Cardiac muscle cell (in vitro differentiated cells and primary cell): Measurements from ENCODE around the gene SGMS1. TPM values are rescaled to one million over a fixed set of nuclear protein-coding genes. Genes with fewer than 3 reads are reported as not detected.

ENCODE experiments used
- DNase-seq, 2 donors: peaks; one replicate each; pipeline versions ENCODE4 v3.0.0 to v3.0.0-alpha.2; 2010 to 2017; ENCODE audit warnings: low read depth in 1 of 2, low spot score in 1 of 2
- H3K27ac ChIP-seq: fragments of 200-600 bp; sonication (generic); 2 replicates; pipeline ENCODE4 v1.5.1; 2016
- H3K27me3 ChIP-seq: fragments of 200-600 bp; sonication (generic); 2 replicates; pipeline ENCODE4 v1.6.0; 2016; ENCODE audit warnings: control low read depth
- H3K36me3 ChIP-seq: fragments of 200-600 bp; sonication (generic); 2 replicates; pipeline ENCODE4 v1.5.1; 2016; ENCODE audit warnings: control low read depth
- H3K4me1 ChIP-seq: fragments of 200-600 bp; sonication (generic); 2 replicates; pipeline ENCODE4 v1.8.1; 2017; ENCODE audit warnings: low read depth, mild to moderate bottlenecking, mixed run types
- H3K4me3 ChIP-seq: fragments of 200-600 bp; sonication (generic); 2 replicates; pipeline ENCODE4 v1.5.1; 2016; ENCODE audit warnings: mild to moderate bottlenecking
- H3K9me3 ChIP-seq: fragments of 200-600 bp; sonication (generic); 2 replicates; pipeline ENCODE4 v1.5.1; 2017; ENCODE audit warnings: low read depth, mild to moderate bottlenecking, control low read depth
- polyA plus RNA-seq: library from polyadenylated mRNA; unstranded; fragments of >200 nt; fragmentation: Nextera tagmentation; extraction: Ambion mirVana; gene quantifications from 2 replicates; pipeline ENCODE4 v1.2.1, GENCODE V29; 2016
- total RNA-seq: library from RNA; depleted of rRNA; stranded (reverse); fragments of >200 nt; gene quantifications from 2 replicates; pipeline ENCODE4 v1.2.3, GENCODE V29; 2016
- TF ChIP-seq, protein P1 (sequence below): IDR thresholded peaks from 2 replicates; pipeline ENCODE4 v1.5.1; 2012; ENCODE audit warnings: low read depth, mild to moderate bottlenecking, low read length

The SGMS1 gene
- total and polyA plus RNA-seq, 2 experiments from 2014 or later: 12.1 to 41.6 TPM

DNA sequence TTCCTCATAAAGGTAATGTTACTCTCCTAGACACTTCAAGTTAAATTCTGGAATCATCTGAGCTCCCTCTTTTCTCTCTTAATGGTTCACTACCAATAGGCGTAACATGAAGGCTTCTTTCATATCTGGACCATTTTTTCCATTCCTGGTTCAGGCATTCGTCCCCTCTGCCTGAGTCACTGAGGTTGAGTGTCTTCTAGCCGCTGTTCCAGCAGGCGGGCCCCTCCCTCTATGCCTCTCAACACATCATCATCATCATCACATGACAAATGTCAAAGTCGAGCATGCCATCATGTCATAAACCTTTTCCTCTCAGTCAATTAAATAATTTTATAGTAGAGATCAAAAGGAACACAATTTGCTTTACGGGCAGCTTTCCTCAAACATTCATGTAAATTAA, 203.6 kb downstream of the SGMS1 start:
- Histone ChIP-seq H3K27ac (no peak overlapping the region), H3K4me3 (no peak overlapping the region), H3K27me3 (peaks cover 32% of the 10 kb centered on the region), H3K9me3 (no peaks in the 10 kb centered on the region), H3K36me3 (no peaks in the 10 kb centered on the region), H3K4me1 (peaks cover 8% of the 10 kb centered on the region)
- TF ChIP-seq, protein P1, sequence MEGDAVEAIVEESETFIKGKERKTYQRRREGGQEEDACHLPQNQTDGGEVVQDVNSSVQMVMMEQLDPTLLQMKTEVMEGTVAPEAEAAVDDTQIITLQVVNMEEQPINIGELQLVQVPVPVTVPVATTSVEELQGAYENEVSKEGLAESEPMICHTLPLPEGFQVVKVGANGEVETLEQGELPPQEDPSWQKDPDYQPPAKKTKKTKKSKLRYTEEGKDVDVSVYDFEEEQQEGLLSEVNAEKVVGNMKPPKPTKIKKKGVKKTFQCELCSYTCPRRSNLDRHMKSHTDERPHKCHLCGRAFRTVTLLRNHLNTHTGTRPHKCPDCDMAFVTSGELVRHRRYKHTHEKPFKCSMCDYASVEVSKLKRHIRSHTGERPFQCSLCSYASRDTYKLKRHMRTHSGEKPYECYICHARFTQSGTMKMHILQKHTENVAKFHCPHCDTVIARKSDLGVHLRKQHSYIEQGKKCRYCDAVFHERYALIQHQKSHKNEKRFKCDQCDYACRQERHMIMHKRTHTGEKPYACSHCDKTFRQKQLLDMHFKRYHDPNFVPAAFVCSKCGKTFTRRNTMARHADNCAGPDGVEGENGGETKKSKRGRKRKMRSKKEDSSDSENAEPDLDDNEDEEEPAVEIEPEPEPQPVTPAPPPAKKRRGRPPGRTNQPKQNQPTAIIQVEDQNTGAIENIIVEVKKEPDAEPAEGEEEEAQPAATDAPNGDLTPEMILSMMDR: no peak
- DNase-seq: no peak

DNA sequence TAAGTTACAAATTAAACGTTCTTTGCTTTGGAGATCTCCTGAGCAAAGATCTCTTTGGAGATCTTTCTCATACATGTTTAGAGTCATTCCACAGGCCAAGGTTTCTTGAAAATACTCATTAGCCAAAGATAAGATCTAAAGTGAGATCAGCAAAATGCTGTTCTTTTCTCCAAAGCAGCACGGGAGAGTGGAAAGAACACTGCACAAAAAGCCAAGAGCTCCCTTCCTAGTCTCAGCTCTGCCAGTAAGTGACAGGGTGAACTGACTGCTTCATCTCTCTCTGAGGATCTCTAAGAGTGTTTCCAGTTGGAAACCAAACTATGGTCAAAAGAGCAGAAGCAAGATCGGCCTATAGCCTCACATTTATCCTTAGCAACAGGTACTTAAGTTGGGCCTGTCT, 204.0 kb downstream of the SGMS1 start:
- no peaks in the 10 kb centered on the region for H3K9me3 ChIP-seq
- H3K27ac ChIP-seq: no peak overlapping the region
- DNase-seq: no peak
- H3K27me3 ChIP-seq: peaks cover 32% of the 10 kb centered on the region
- peaks cover 8% of the 10 kb centered on the region for H3K4me1 ChIP-seq
- no peaks in the 10 kb centered on the region for H3K36me3 ChIP-seq
- no peak overlapping the region for H3K4me3 ChIP-seq
- TF ChIP-seq, protein P1: no peak

DNA sequence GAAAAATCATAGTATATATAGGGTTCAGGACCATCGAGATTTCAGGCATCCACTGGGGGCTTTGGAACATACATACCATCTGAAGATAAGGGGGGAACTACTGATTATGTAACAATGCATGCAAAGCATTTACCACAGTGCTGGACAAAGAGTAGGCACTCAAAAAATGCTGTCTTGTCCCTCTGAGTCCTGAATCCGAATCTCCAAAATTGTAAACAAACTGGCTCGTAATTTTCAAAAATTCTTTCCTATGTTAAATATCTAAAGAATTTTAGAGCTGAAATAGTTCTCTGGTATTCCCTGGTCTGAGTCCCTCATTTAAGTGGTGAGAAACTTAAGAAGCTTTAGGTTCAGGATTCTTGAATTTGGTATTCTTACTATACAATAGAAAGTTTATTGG, 204.7 kb downstream of the SGMS1 start:
- no peak for DNase-seq
- TF ChIP-seq, protein P1: no peak
- no peaks in the 10 kb centered on the region for H3K36me3 ChIP-seq
- peaks cover 32% of the 10 kb centered on the region for H3K27me3 ChIP-seq
- no peak overlapping the region for H3K4me3 ChIP-seq
- peaks cover 8% of the 10 kb centered on the region for H3K4me1 ChIP-seq
- H3K27ac ChIP-seq: no peak overlapping the region
- H3K9me3 ChIP-seq: no peaks in the 10 kb centered on the region

DNA sequence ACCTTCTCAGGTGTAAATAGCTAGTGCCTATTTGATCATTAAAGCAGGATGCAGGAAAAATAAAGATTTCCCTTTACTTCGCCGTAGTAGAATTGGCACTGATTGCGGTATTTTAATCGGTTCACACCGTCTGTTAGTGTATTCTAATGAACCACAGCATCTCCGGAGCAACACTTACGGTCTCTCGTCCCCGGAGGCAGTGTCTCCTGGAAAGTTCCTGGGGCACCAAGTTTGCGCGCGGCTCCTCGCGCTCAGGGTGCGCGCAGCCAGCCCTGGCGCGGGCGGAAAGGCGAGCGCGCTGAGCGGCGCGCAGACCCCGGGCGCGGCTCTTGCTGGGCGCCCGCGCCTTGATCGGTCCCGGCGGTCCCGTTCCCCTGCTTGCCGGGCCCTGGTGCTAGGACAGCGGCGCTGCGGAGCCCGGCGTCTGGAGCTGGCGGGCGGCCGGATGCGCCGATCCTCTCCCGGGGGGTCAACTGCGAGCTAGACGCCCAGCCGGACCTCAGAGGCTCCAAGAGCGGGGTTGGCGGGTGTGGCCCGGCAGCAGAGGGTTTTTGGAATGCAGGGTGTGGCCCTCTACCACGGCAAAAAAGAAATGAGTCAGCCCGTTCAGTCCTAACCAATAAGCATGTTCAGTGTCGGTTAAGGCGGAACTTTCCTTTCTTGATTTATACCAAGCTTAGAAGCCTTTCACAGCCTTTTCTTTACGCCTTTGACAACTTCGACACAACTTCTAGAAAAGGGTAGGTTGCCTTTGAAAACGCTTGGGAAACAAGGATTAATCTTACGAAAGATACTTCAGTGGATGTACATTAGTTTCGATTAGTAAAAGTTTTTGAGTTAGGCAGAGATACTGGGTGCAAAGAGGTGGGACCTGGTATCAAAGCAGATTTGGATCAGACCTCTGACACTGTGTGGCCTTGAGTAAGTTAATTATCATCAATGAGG, 205.6 kb downstream of the SGMS1 start:
- Histone ChIP-seq H3K27ac (no peak overlapping the region), H3K4me1 (peaks cover 8% of the 10 kb centered on the region), H3K27me3 (peaks cover 38% of the 10 kb centered on the region), H3K36me3 (no peaks in the 10 kb centered on the region), H3K9me3 (no peaks in the 10 kb centered on the region), H3K4me3 (peak overlapping the region; percentile 46)
- TF ChIP-seq, protein P1: no peak
- DNase-seq: peak; percentile 65 to 85

DNA sequence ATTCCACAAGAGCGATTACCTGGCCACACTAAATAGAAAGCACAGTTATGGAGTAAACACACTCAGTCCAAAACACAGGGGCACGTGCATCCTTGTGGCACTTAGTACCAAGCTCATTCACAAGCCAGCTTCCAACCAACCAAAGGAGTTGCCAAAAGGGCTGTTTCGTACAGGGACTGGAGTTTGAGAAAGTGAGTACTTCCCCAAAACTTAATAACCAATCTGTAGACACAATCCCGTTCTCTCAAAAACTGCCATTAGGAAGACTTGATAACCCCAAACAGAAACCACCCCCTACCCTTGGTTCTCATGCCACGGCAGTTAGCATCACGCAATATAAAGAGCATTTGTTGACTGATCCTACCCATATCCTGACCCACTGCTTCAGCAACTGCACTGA, 206.3 kb downstream of the SGMS1 start:
- Histone ChIP-seq H3K9me3 (no peaks in the 10 kb centered on the region), H3K36me3 (no peaks in the 10 kb centered on the region), H3K4me3 (peak overlapping the region; percentile 46), H3K27ac (no peak overlapping the region), H3K4me1 (peaks cover 8% of the 10 kb centered on the region), H3K27me3 (peaks cover 39% of the 10 kb centered on the region)
- peak in 1 of 2 donors; percentile 12 for DNase-seq
- TF ChIP-seq, protein P1: no peak
